Loucy (cell line): Measurements from ENCODE around the gene LAMA4.

Source experiments
- H2AFZ ChIP-seq: fragments of 200-600 bp; sonication (generic); 2 replicates; pipeline ENCODE4 v1.6.0; 2016; ENCODE audit warnings: antibody characterized with exemption, mild to moderate bottlenecking, low read length, moderate library complexity
- H3F3A ChIP-seq: fragments of 200-600 bp; 2 replicates; pipeline ENCODE4 v1.6.0; 2016; ENCODE audit warnings: antibody characterized with exemption, low read depth, mild to moderate bottlenecking
- H3K27me3 ChIP-seq: fragments of 200-600 bp; sonication (generic); 2 replicates; pipeline ENCODE4 v1.6.1; 2014; ENCODE audit warnings: low read length, mild to moderate bottlenecking; ENCODE audit not compliant: insufficient read depth, poor library complexity, severe bottlenecking
- H3K36me3 ChIP-seq: fragments of 200-600 bp; sonication (generic); 2 replicates; pipeline ENCODE4 v1.6.1; 2016; ENCODE audit warnings: low read length; ENCODE audit not compliant: insufficient read depth
- H3K4me1 ChIP-seq: fragments of 200-600 bp; sonication (generic); 2 replicates; pipeline ENCODE4 v1.5.1; 2014; ENCODE audit warnings: low read length, mild to moderate bottlenecking; ENCODE audit not compliant: insufficient read depth, poor library complexity, severe bottlenecking
- H3K4me2 ChIP-seq: fragments of 200-600 bp; sonication (generic); 2 replicates; pipeline ENCODE4 v1.6.0; 2014; ENCODE audit warnings: antibody characterized with exemption, low read length, low read depth, mild to moderate bottlenecking; ENCODE audit not compliant: poor library complexity, severe bottlenecking
- H3K4me3 ChIP-seq: fragments of 200-600 bp; sonication (generic); 2 replicates; pipeline ENCODE4 v1.5.1; 2014; ENCODE audit warnings: low read length, mild to moderate bottlenecking, mixed read lengths; ENCODE audit not compliant: poor library complexity, severe bottlenecking
- H3K79me2 ChIP-seq: fragments of 200-600 bp; sonication (generic); 2 replicates; pipeline ENCODE4 v1.6.1; 2014; ENCODE audit warnings: low read length; ENCODE audit not compliant: insufficient read depth
- H3K9ac ChIP-seq: fragments of 200-600 bp; sonication (generic); 2 replicates; pipeline ENCODE4 v1.6.0; 2014; ENCODE audit warnings: mild to moderate bottlenecking, low read depth, low read length, moderate library complexity; ENCODE audit not compliant: poor library complexity, severe bottlenecking
- H3K9me2 ChIP-seq: fragments of 200-600 bp; sonication (generic); replicated peaks from 2 replicates; pipeline ENCODE4 v1.6.1; 2016; ENCODE audit warnings: low read depth, low read length, mixed read lengths
- H3K9me3 ChIP-seq: fragments of 200-600 bp; sonication (generic); 2 replicates; pipeline ENCODE4 v1.6.1; 2014; ENCODE audit warnings: mild to moderate bottlenecking, antibody characterized with exemption, low read length, low read depth; ENCODE audit not compliant: insufficient read depth
- H4K20me1 ChIP-seq: fragments of 200-600 bp; sonication (generic); 2 replicates; pipeline ENCODE4 v1.6.0; 2014; ENCODE audit warnings: antibody characterized with exemption, low read length, mild to moderate bottlenecking; ENCODE audit not compliant: insufficient read depth, poor library complexity, severe bottlenecking
- EZH2phosphoT487 ChIP-seq: fragments of 200-600 bp; IDR thresholded peaks from 2 replicates; pipeline ENCODE4 v1.6.1; 2018; ENCODE audit warnings: antibody characterized with exemption, mild to moderate bottlenecking, moderate library complexity, borderline replicate concordance
- TF ChIP-seq, protein P1 (sequence below): fragments of 200-600 bp; sonication (generic); conservative IDR thresholded peaks from 2 replicates; pipeline ENCODE4 v1.5.1; 2014; ENCODE audit warnings: mild to moderate bottlenecking, antibody characterized with exemption, low read length

Gene LAMA4

DNA sequence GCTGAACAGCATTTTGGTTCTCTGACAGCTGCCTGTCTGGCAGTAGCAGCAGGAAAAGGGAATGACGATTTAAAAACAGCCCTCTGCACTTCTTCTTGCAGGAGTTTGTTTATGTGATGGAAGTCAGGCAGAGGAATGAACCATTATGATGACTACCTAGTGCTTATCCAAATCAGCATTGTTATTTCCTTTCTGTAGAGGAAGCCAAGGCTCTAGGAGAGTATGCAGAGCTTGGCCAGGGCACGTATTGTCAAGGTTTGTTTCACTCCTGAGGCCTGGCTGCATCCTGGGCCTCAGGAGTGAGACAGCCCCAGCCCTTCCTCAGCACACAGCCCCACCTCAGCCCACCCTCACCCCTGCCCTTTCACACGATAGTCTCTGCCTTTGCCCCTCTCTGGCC, 98.5 kb downstream of the LAMA4 start:
- no peak overlapping the region for H3K4me3 ChIP-seq
- H3F3A ChIP-seq: no peaks in the 10 kb centered on the region
- H3K4me2 ChIP-seq: peak overlapping the region; percentile 10
- no peaks in the 10 kb centered on the region for H3K36me3 ChIP-seq
- no peaks in the 10 kb centered on the region for H3K9me2 ChIP-seq
- H4K20me1 ChIP-seq: no peaks in the 10 kb centered on the region
- no peaks in the 10 kb centered on the region for H3K79me2 ChIP-seq
- peak overlapping the region; percentile 90 for H2AFZ ChIP-seq
- H3K9ac ChIP-seq: no peak overlapping the region
- TF ChIP-seq EZH2phosphoT487: no peak
- TF ChIP-seq, protein P1, sequence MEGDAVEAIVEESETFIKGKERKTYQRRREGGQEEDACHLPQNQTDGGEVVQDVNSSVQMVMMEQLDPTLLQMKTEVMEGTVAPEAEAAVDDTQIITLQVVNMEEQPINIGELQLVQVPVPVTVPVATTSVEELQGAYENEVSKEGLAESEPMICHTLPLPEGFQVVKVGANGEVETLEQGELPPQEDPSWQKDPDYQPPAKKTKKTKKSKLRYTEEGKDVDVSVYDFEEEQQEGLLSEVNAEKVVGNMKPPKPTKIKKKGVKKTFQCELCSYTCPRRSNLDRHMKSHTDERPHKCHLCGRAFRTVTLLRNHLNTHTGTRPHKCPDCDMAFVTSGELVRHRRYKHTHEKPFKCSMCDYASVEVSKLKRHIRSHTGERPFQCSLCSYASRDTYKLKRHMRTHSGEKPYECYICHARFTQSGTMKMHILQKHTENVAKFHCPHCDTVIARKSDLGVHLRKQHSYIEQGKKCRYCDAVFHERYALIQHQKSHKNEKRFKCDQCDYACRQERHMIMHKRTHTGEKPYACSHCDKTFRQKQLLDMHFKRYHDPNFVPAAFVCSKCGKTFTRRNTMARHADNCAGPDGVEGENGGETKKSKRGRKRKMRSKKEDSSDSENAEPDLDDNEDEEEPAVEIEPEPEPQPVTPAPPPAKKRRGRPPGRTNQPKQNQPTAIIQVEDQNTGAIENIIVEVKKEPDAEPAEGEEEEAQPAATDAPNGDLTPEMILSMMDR: no peak
- H3K4me1 ChIP-seq: peaks cover 8% of the 10 kb centered on the region
- no peaks in the 10 kb centered on the region for H3K27me3 ChIP-seq
- H3K9me3 ChIP-seq: no peaks in the 10 kb centered on the region

DNA sequence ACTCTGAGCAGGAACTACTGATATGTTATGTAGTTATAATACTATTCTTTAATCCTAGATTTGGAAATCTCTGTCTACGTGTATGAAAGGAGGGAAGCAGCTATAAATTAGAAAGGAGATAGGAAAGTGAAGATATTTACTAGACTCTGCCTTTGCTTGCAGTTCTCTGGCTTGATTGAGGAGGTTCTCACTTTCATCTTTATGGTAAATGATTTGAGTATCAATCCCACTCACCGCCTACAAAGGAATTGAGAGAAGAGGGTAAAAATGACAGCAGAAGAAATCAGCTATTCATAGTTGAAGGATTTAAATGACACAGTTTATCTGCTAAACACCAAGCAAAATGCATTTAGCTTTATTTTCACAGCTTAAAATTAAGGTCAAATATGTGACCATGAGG, 99.7 kb downstream of the LAMA4 start:
- Histone ChIP-seq H3K4me1 (peaks cover 8% of the 10 kb centered on the region), H3K4me2 (no peak overlapping the region), H3K9me2 (no peaks in the 10 kb centered on the region), H3K27me3 (no peaks in the 10 kb centered on the region), H2AFZ (no peak overlapping the region), H3K36me3 (no peaks in the 10 kb centered on the region), H3F3A (no peaks in the 10 kb centered on the region), H4K20me1 (no peaks in the 10 kb centered on the region), H3K9me3 (no peaks in the 10 kb centered on the region), H3K79me2 (no peaks in the 10 kb centered on the region), H3K9ac (no peak overlapping the region), H3K4me3 (no peak overlapping the region)
- no peak for TF ChIP-seq EZH2phosphoT487
- TF ChIP-seq, protein P1: no peak

DNA sequence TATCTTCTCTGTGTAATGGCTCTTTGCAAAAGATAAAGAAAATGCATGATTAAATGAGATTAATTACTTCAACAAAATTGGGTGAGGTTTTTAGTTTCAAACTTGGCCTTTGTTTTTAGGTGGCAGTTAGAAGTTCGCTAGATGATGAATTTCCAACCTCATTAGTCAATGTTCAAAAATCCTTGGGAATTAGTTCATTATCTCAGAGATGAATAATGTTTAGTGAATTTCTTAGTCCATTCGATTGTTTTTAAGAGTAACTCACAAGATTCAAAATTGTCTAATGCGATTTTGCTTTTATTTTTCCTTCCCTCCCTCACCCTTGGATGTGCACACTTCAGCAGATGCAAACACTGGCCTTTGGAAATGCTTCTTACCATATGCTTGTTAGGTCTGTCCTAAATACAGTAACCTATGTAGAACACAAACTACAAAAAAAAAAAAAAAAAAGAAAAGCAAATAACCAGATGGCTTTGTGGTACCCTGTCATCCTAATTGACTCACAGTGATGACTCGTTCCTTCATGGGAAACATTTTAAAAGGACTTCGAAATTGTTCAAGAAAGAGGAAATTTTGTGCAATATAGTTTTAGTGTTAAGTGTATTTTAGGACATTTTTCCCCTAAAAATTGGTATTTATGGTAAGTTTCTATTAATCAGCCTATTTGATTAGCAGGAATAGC, 100.3 kb downstream of the LAMA4 start:
- TF ChIP-seq EZH2phosphoT487: no peak
- TF ChIP-seq, protein P1: no peak
- no peaks in the 10 kb centered on the region for H3K36me3 ChIP-seq
- no peaks in the 10 kb centered on the region for H3K27me3 ChIP-seq
- H3K79me2 ChIP-seq: no peaks in the 10 kb centered on the region
- no peaks in the 10 kb centered on the region for H4K20me1 ChIP-seq
- H3K4me1 ChIP-seq: peaks cover 8% of the 10 kb centered on the region
- no peak overlapping the region for H2AFZ ChIP-seq
- H3K4me3 ChIP-seq: no peak overlapping the region
- H3K4me2 ChIP-seq: no peak overlapping the region
- no peak overlapping the region for H3K9ac ChIP-seq
- H3F3A ChIP-seq: no peaks in the 10 kb centered on the region
- H3K9me2 ChIP-seq: no peaks in the 10 kb centered on the region
- H3K9me3 ChIP-seq: no peaks in the 10 kb centered on the region
